ENCODE data around the gene NFATC2IP. TPM values are rescaled to one million over a fixed set of nuclear protein-coding genes. Genes with fewer than 3 reads are reported as not detected.
"Not testable (repeated sequence)": the region's sequence is repeated elsewhere in the genome, so short reads cannot be mapped to it uniquely, and the experiment has no call there.

NFATC2IP gene
- total RNA-seq, 1 donor from 2014 or later = 110 TPM

DNA sequence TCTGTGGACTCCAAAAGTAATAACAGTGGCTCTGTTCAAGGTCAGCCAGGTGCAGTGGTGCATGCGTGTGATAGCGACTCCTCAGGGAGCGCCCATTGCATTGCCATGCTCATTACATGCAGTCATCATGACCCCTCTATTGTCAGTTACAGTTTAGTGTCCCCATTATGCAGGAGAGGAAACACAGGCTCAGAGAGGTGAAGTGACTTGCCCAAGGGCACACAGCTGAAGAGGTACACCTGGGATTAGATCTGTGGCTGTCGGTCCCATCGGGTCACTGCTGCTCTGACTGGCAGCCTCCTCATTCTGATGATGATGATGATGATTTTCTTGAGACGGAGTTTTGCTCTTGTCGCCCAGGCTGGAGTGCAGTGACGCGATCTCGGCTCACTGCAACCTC, 41.8 kb downstream of the NFATC2IP start:
- no peak overlapping the region for H3K27ac Mint-ChIP-seq

GRCh38 chr16:28998837-28999236, 48.1 kb downstream of the NFATC2IP start:
- Mint-ChIP-seq H3K4me1 (ENCODE audit: low read depth) (no peaks in the 10 kb centered on the region), H3K4me3 (no peak overlapping the region), H3K36me3 (ENCODE audit: low read depth) (no peaks in the 10 kb centered on the region), H3K27me3 (ENCODE audit: insufficient read depth) (peaks cover 3% of the 10 kb centered on the region), H3K27ac (no peak overlapping the region), H3K9me3 (no peaks in the 10 kb centered on the region)
- intact Hi-C loops (cut with micrococcal nuclease) = no loop called here
- no peak for DNase-seq (ENCODE audit: low spot score)

More for the DNA sequence above, 41.8 kb downstream of the NFATC2IP start:
- DNase-seq (ENCODE audit: low spot score) = no peak
- peaks cover 36% of the 10 kb centered on the region for H3K4me1 Mint-ChIP-seq (ENCODE audit: low read depth)
- H3K4me3 Mint-ChIP-seq = no peak overlapping the region
- intact Hi-C loops (cut with micrococcal nuclease) = no loop called here
- peaks cover 37% of the 10 kb centered on the region for H3K36me3 Mint-ChIP-seq (ENCODE audit: low read depth)
- H3K9me3 Mint-ChIP-seq = no peaks in the 10 kb centered on the region
- no peaks in the 10 kb centered on the region for H3K27me3 Mint-ChIP-seq (ENCODE audit: insufficient read depth)

DNA sequence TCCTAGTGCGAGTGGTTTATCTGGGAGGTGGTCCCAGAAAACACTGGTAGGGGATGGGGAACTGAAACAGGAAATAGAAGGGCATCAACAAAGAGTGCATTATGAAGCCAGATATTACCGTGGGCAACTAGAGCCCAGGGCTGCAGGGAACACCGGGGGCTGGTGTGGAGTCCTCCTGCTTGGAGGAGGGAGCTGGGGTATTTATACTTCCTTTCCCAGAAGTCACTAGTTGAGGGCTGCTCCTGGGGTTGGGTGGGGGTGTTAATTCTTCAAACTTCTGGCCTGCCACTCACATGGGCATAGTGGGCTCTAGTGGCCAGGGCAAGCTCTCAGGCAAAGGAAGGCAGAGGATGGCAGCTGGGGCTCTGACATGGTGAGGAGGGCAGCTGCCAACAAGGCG, 48.8 kb downstream of the NFATC2IP start:
- no peaks in the 10 kb centered on the region for H3K9me3 Mint-ChIP-seq
- H3K27ac Mint-ChIP-seq = no peak overlapping the region
- H3K4me1 Mint-ChIP-seq (ENCODE audit: low read depth) = no peaks in the 10 kb centered on the region
- intact Hi-C loops (cut with micrococcal nuclease) = no loop called here
- H3K27me3 Mint-ChIP-seq (ENCODE audit: insufficient read depth) = peaks cover 3% of the 10 kb centered on the region
- H3K36me3 Mint-ChIP-seq (ENCODE audit: low read depth) = no peaks in the 10 kb centered on the region
- DNase-seq (ENCODE audit: low spot score) = no peak
- H3K4me3 Mint-ChIP-seq = no peak overlapping the region

- Mint-ChIP-seq H3K4me1 (ENCODE audit: low read depth) (no peaks in the 10 kb centered on the region), H3K36me3 (ENCODE audit: low read depth) (no peaks in the 10 kb centered on the region), H3K27ac (no peak overlapping the region), H3K9me3 (no peaks in the 10 kb centered on the region), H3K4me3 (no peak overlapping the region), H3K27me3 (ENCODE audit: insufficient read depth) (peaks cover 3% of the 10 kb centered on the region)
- DNase-seq (ENCODE audit: low spot score) = no peak
- intact Hi-C loops (cut with micrococcal nuclease) = no loop called here
Measured at GRCh38 chr16:29000019-29000418, 49.3 kb downstream of the NFATC2IP start.

GRCh38 chr16:29004496-29005139, 53.9 kb downstream of the NFATC2IP start:
- intact Hi-C loops (cut with micrococcal nuclease); DNase-seq (ENCODE audit: low spot score); H3K36me3 Mint-ChIP-seq (ENCODE audit: low read depth); H3K4me3 Mint-ChIP-seq; H3K9me3 Mint-ChIP-seq; H3K27ac Mint-ChIP-seq; H3K27me3 Mint-ChIP-seq (ENCODE audit: insufficient read depth): not testable (repeated sequence)
- peaks cover 31% of the 10 kb centered on the region for H3K4me1 Mint-ChIP-seq (ENCODE audit: low read depth)

DNA sequence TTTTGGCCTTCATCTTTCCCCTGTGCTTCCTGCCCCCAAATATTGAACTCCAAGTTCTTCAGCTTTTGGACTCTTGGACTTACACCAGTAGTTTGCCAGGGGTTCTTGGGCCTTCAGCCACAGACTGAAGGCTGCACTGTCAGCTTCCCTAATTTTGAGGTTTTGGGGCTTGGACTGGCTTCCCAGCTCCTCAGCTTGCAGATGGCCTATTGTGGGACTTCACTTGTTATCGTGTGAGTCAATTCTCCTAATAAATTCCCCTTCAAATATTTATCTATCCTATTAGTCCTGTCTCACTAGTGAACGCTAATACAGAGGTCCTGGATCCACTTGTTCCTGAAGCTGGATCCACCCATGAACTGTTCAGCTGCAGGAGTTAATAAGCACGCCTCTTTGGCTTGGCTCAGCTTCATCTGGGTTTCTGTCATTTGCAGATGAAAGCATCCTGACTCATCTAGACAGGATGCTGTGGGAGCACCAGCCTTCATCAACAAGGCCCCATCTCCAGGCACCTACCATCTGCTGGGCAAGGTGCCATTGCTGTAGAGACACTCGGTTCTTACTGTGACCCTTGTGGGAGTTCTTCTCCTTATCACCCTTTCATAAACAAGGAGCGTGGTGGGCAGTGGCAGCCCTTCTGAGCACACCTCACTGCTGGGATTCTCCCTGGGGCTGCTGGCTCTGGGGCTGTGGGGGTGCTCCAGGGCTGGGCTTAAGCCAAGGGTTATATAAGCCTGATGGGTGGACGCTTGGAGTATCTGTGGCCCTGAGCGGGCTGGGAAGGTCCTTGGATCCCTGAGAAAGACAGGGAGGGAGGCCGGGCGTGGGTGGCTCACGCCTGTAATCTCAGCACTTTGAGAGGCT, 57.2 kb downstream of the NFATC2IP start:
- Mint-ChIP-seq H3K27ac (peak overlapping the region; percentile 98), H3K36me3 (ENCODE audit: low read depth) (peaks cover 6% of the 10 kb centered on the region), H3K4me3 (peak overlapping the region; percentile 69), H3K27me3 (ENCODE audit: insufficient read depth) (no peaks in the 10 kb centered on the region), H3K4me1 (ENCODE audit: low read depth) (peaks cover 50% of the 10 kb centered on the region), H3K9me3 (no peaks in the 10 kb centered on the region)
- intact Hi-C loops (cut with micrococcal nuclease) = loop anchor here (2.0 kb wide), 1 partner anchor 21 kb away; no protein-coding TSS in a partner anchor
- peak; percentile 54 for DNase-seq (ENCODE audit: low spot score)

DNA sequence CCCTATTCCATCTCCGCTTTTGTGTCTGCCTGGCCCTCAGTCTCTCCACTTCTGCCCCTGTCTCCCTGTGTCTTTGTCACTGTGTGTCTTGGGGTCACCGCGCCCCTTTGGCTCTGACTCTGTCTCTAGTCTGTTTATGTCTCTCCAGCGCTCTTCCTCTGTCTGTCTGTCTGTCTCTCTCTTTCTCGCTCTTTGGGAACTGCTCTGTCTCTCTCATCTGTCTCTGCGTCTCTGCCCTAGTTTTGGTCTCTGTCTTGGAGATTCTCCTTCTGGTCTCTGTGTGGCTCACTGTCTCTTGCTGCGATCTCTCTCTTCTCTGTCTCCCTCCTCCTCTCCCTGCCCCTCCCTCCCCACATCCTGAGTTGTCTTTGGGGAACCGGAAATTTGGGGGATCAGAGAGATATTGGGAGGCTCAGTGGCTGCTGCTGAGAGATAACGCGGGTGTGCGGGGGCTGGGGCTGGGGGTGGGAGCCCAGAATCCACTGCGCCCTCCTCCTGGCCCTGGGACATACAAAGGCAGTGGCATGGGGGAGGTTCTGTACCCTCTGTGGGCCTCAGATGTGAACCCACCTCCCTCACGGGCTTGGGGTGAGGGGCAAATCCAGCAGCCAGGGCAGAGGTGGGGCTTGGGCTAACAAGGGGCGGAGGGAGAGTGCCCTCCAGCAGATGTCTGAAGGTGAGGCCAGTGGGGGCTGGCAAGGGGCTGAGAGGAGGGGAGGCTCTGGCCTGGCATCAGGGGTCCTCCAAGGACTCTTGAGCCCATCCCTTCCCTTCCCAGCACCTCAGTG, 58.5 kb downstream of the NFATC2IP start:
- DNase-seq (ENCODE audit: low spot score) = no peak
- Mint-ChIP-seq H3K9me3 (no peaks in the 10 kb centered on the region), H3K27me3 (ENCODE audit: insufficient read depth) (no peaks in the 10 kb centered on the region), H3K36me3 (ENCODE audit: low read depth) (peaks cover 7% of the 10 kb centered on the region), H3K4me3 (peak overlapping the region; percentile 71), H3K4me1 (ENCODE audit: low read depth) (peaks cover 61% of the 10 kb centered on the region), H3K27ac (peak overlapping the region; percentile 98)
- intact Hi-C loops (cut with micrococcal nuclease) = loop anchor here (1.0 to 2.0 kb wide), 3 partner anchors 11 to 20 kb away; no protein-coding TSS in a partner anchor

- Mint-ChIP-seq H3K27me3 (ENCODE audit: insufficient read depth) (no peaks in the 10 kb centered on the region), H3K4me3 (no peak overlapping the region), H3K4me1 (ENCODE audit: low read depth) (peaks cover 66% of the 10 kb centered on the region), H3K9me3 (no peaks in the 10 kb centered on the region), H3K36me3 (ENCODE audit: low read depth) (peaks cover 7% of the 10 kb centered on the region), H3K27ac (peak overlapping the region; percentile 98)
- DNase-seq (ENCODE audit: low spot score) = no peak
- intact Hi-C loops (cut with micrococcal nuclease) = loop anchor here (1.0 to 2.0 kb wide), 3 partner anchors 10 to 20 kb away; no protein-coding TSS in a partner anchor
Measured at GRCh38 chr16:29009838-29010166, 59.1 kb downstream of the NFATC2IP start.

- H3K27ac Mint-ChIP-seq = peak overlapping the region; percentile 47
- no peaks in the 10 kb centered on the region for H3K9me3 Mint-ChIP-seq
- H3K4me3 Mint-ChIP-seq = no peak overlapping the region
- no peak for DNase-seq (ENCODE audit: low spot score)
- H3K4me1 Mint-ChIP-seq (ENCODE audit: low read depth) = peaks cover 63% of the 10 kb centered on the region
- no peaks in the 10 kb centered on the region for H3K27me3 Mint-ChIP-seq (ENCODE audit: insufficient read depth)
- intact Hi-C loops (cut with micrococcal nuclease) = no loop called here
- H3K36me3 Mint-ChIP-seq (ENCODE audit: low read depth) = peaks cover 7% of the 10 kb centered on the region
Measured at GRCh38 chr16:29011112-29011511, 60.4 kb downstream of the NFATC2IP start.

- Mint-ChIP-seq H3K36me3 (ENCODE audit: low read depth) (peaks cover 7% of the 10 kb centered on the region), H3K27ac (peak overlapping the region; percentile 71), H3K9me3 (no peaks in the 10 kb centered on the region), H3K27me3 (ENCODE audit: insufficient read depth) (no peaks in the 10 kb centered on the region), H3K4me3 (no peak overlapping the region), H3K4me1 (ENCODE audit: low read depth) (peaks cover 61% of the 10 kb centered on the region)
- no peak for DNase-seq (ENCODE audit: low spot score)
- intact Hi-C loops (cut with micrococcal nuclease) = loop anchor here (1.0 kb wide), 1 partner anchor 26 kb away; no protein-coding TSS in a partner anchor
Measured at GRCh38 chr16:29011851-29012250, 61.1 kb downstream of the NFATC2IP start.

DNA sequence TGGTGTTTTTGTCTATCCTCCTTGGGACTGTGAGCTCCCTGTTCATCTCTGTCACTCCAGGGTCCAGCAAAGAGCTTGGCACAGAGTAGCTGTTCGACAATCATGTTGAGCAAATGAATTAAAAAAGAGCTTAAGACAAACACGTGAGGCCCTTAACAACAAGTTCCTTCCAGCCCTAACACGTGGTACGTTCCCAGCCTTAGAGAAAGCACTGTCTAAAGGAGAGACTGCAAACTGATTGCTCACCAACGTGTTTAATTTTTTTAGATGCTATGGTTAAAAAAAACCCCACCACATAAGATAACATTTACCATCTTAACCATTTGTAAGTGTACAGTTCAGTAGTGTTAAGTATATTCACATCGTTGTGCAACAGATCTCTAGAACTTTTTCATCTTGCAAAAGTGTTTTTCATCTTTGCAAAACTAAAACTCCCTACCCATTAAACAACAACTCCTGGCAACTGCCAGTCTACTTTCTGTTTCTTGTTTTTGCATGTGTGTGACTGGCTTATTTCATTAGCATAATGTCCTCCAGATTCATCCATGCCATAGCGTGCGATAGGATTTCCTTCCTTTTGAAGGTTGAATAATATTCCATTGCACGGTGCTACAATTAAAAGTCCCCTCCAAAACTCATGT, 62.3 kb downstream of the NFATC2IP start:
- no peak for DNase-seq (ENCODE audit: low spot score)
- H3K4me1 Mint-ChIP-seq (ENCODE audit: low read depth) = peaks cover 55% of the 10 kb centered on the region
- H3K36me3 Mint-ChIP-seq (ENCODE audit: low read depth) = peaks cover 5% of the 10 kb centered on the region
- H3K27me3 Mint-ChIP-seq (ENCODE audit: insufficient read depth) = no peaks in the 10 kb centered on the region
- H3K4me3 Mint-ChIP-seq = peak overlapping the region; percentile 56
- H3K9me3 Mint-ChIP-seq = no peaks in the 10 kb centered on the region
- peak overlapping the region; percentile 92 for H3K27ac Mint-ChIP-seq
- intact Hi-C loops (cut with micrococcal nuclease) = loop anchor here (1.0 kb wide), 1 partner anchor 27 kb away; no protein-coding TSS in a partner anchor

DNA sequence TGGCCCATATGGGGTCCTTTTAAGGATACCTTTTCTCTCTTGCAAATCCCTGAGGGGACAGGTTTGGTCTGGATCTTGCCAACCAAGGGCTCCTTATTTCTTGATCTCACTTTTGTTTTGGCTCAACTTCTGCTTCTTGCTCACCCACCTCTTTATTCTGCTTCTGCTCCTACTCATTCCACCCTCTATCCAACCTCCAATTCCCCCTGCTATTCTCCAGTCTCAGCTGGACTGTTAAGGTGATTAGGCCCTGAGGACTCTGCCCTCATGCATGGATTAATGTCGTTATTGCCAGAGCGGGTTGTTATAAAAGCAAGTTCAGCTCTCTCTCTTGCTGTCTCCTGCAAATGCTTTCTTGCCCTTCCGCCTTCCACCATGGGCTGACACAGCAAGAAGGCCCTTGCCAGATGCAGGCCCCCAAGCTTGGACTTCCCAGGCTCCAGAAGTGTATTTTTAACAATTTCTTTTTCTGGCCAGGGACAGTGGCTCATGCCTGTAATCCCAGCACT, 63.9 kb downstream of the NFATC2IP start:
- Mint-ChIP-seq H3K4me1 (ENCODE audit: low read depth) (peaks cover 42% of the 10 kb centered on the region), H3K27ac (peak overlapping the region; percentile 26), H3K27me3 (ENCODE audit: insufficient read depth) (no peaks in the 10 kb centered on the region), H3K4me3 (no peak overlapping the region), H3K36me3 (ENCODE audit: low read depth) (peaks cover 5% of the 10 kb centered on the region), H3K9me3 (no peaks in the 10 kb centered on the region)
- intact Hi-C loops (cut with micrococcal nuclease) = no loop called here
- no peak for DNase-seq (ENCODE audit: low spot score)

Measured in activated T-helper 1 cell treated with anti-CD3 and anti-CD28 coated beads, Interleukin-12 subunit alpha, Interleukin-12 subunit beta, Interleukin-2, Interleukin-4 antibody, amounts not matched to agents 30 ng/mL and 10 ng/mL and 1 ng/mL, durations not matched to agents 14 hours and 24 hours and 36 hours (primary cell).